GM18517 (cell line): ENCODE data around the gene HTR1D.
"Not testable (repeated sequence)": the region's sequence is repeated elsewhere in the genome, so short reads cannot be mapped to it uniquely, and the experiment has no call there.

Experiments
- ATAC-seq: cut with Tn5 transposase; IDR thresholded peaks from one replicate; pipeline ENCODE4 v1.9.1; 2021; ENCODE audit warnings: mild to moderate bottlenecking, moderate library complexity; ENCODE audit not compliant: unreplicated experiment

HTR1D gene

GRCh38 chr1:23221107-23221506, 3.8 kb upstream of the HTR1D start:
- no peak for ATAC-seq

DNA sequence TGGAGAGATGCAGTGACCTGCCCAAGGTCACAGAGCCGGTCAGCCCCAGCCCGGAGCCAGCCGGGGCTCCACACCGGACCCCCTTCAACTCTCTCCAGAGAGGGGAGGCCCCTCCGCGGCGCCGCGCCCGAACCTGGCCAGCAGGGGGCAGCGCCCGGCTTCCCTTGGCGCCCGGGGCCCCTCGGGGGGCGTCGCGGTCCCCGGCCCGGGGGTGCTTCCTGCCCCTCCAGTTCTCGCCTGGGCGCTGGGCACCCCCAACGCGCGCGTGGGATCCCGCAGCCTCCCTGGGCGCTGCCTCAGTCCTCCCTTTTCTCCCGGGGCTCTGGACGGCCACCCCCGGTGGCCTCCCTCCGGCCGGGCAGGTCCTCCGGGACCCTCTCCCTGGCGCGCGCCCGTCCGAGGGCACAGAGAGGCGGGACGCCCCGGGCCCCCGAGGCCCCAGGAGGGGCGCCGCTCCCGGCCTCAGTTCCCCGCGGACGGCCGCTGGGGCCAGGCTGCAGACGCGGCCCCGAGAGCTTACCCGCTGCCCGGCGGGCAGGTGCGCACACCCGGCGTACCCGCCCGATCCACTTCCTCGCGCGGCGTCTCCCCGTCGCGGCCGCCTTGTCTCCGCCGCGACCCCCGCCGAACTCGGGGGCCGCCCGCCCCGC, 406 bp downstream of the HTR1D start:
- ATAC-seq: no peak

GRCh38 chr1:23215751-23216449, 1.4 kb downstream of the HTR1D start:
- ATAC-seq: no peak

GRCh38 chr1:23215291-23215690, 2.0 kb downstream of the HTR1D start:
- no peak for ATAC-seq

GRCh38 chr1:23214640-23215039, 2.7 kb downstream of the HTR1D start:
- ATAC-seq: no peak

DNA sequence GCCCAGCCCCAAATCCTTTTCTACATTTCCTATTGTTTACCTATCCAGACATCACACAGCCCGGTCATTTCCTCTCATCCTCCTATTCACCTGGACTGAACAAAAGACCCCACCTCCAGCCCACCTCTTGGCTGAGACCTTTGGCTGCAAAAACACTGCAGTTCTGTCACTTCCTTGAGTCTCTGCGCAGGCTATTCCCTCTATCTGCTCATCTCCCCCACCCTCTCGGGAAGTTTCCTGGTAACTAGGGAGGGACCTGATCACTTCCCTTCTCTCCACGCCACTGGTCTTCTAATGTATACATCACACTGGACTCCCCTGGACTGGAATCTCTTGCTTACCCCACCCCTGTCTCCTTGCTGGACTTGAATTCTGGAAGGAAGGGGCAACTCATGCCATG, 5.3 kb downstream of the HTR1D start:
- no peak for ATAC-seq

DNA sequence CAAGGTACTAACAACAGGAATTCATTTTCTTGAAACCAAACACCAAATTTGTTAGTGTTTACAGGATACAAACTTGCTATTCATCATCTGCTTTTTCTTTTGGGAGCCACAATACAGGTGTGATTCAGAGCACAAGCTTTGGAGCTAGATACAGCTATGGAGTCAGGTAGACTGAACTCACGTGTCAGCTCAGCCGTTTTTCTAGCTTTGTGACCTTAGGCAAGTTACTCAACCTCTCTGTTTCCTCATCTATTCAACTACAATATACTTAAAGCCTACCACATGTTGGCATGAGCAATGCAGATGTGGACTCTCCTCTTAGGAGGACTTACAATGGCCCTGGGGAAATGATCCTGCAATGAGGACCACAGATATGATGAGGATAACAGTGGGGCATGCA, 6.3 kb downstream of the HTR1D start:
- no peak for ATAC-seq

- no peak for ATAC-seq
Observed at GRCh38 chr1:23210351-23210785, 6.9 kb downstream of the HTR1D start.

DNA sequence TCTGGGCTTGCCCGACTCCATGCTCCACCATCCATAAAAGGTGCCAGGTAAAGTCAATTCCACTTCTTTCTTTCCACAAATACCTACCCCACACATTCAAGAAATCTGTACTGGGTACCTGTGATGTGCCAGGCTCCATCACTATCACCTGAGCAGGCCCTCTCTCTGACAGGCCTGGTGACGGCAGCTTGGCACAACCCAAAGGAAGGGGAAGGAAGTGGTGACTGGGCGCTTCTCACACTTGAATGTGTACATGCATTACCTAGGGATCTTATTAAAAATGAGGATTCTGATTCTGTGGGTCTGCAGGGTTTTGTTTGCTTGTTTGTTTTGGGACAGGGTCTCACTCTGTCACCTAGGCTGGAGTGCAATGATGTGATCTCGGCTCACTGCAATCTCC, 7.5 kb downstream of the HTR1D start:
- ATAC-seq: no peak

DNA sequence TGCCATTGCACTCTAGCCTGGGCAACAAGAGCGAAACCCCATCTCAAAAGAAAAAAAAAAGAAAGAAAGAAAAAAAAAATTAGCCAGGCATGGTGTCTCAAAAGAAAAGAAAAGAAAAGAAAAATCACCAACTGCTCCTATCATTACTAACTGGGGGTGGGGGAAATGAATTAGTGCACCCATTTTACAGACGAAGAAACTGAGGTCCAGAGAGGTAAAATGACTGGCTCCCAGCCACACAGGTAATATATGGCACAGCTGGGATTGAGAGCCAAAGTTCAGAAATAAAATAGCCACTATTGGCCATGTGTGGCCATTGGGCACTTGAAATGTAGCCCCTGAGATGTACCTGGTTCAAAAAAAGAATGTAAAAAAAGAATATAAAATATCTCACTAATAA, 8.8 kb downstream of the HTR1D start:
- no peak for ATAC-seq

DNA sequence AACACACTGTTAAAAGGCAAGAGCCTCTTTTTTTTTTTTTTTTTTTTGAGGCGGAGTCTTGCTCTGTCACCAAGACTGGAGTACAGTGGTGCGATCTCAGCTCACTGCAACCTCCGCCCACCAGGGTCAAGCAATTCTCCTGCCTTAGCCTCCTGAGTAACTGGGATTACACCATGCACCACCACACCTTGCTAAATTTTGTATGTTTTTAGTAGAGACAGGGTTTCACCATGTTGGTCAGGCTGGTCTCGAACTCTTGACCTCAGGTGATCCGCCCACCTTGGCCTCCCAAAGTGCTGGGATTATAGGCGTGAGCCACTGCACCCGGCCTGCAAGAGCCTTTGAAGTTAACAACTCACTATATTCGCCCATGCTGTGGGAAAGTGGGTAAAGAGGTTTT, 9.6 kb downstream of the HTR1D start:
- ATAC-seq: not testable (repeated sequence)

DNA sequence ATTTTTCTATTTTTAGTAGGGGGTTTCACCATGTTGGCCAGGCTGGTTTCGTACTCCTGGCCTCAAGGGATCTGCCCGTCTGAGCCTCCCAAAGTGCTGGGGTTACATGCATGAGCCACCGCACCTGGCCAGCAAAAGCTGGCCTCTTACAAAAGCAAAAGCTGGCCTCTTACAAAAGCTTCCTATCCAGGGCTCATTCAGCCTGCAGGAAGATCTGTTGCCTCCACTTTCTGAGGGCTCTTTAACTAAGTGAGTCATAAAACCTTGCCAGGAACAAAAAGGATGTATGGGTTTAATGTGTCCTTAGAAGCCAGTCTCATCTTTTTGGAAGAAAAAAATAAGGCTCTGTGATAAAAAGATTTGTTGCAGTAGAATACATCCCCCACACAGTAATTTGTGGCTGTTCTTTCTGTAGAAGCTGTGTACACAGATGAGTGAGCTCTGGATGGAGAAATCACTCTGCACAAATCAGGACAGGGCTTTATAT, 15.0 kb downstream of the HTR1D start:
- no peak for ATAC-seq

DNA sequence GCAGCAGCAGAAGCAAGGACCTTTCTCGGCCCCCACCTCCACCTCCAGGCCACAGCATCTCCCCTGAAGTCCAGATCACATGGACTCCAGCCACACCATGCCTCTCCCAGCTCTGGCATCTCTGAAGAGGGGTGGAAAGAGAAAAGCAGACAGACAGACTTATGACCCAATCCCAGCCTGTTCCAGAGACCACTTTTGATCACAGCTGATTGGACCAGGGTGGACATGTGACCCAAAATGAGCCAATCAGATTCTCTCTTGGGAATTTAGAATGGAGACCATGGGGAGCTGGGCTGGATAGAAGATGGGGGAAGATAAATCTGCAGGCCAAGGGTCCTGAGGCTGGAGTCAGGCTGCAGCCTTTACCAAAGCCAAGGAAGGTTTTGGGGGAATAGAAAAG, 16.4 kb downstream of the HTR1D start:
- no peak for ATAC-seq

- ATAC-seq: no peak
Observed at GRCh38 chr1:23198373-23198772, 18.9 kb downstream of the HTR1D start.

DNA sequence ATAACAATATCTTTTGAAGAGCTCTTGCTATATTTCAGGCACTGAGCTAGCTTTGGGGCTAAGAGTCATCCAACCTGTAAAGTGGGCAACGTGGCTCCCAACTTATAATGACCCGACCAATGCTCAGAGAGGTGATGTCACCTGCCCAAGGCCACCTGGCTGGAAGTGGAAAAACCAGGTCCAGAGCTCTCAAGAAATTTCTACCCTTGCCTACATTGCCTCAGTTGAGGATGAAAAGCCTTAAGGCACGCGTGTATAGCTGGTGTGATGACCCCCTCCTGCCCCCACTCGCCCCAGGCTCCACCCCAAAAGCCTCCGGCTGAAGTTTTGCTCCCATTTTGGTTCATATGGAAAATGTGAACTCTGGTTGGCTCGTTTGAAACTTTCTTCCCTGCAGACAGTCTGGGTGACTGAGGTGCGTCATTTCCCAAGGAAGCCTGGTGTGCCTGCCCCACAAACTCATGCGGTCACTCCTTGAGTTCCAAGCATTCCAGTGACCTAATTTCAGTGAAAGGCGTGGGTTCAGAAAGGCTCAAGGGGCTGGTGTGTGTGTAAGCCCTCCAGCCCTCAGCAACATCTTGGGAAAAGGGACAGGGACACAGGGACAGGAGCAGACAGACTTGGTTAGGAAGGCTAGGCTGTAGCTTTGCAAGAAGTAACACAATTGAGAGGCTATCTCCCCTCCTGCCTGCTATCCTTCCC, 20.5 kb downstream of the HTR1D start:
- no peak for ATAC-seq

GRCh38 chr1:23194119-23194984, 22.9 kb downstream of the HTR1D start:
- ATAC-seq: no peak

DNA sequence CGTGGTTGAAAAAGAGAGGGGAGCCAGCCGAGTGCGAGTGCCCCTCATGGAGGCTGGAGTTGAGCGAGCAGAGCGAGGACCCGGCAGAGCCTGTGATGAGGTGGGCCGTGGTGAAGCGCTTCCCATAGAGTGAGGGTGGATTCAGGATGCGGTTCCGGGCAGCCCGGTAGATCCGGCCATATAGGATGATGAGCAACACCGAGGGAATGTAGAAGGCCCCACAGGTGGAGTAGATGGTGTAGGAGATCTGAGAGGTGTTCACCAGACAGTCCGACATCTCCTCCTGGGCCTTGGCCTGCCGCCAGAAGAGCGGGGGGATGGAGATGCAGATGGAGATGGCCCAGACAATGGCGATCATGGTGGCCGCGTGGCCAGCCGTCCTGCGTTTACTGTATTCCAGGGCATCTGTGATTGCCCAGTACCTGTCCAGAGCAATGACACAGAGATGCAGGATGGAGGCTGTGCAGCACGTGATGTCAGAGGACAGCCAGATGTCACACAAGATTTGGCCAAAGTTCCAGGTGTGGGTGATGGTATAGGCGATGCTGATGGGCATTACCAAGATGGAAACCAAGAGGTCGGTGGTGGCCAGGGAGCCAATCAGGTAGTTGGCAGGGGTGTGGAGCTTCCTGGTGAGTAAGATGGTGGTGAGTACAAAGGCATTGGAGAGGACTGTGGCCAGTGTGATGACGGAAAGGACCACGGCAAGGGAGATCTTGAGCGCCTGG, 23.7 kb downstream of the HTR1D start:
- ATAC-seq: no peak

GRCh38 chr1:23191199-23191598, 26.1 kb downstream of the HTR1D start:
- no peak for ATAC-seq

GRCh38 chr1:23188936-23189452, 28.3 kb downstream of the HTR1D start:
- ATAC-seq: not testable (repeated sequence)

- ATAC-seq: no peak
Observed at GRCh38 chr1:23188434-23188884, 28.8 kb downstream of the HTR1D start.
